ENCODE data around the gene SPECC1L. TPM values are rescaled to one million over a fixed set of nuclear protein-coding genes. Genes with fewer than 3 reads are reported as not detected.

SPECC1L gene
- total RNA-seq, 1 donor from 2014 or later = 80.6 TPM

- peaks cover 10% of the 10 kb centered on the region for H3K4me1 Mint-ChIP-seq (ENCODE audit: unreplicated experiment)
- no peak overlapping the region for H3K27ac Mint-ChIP-seq (ENCODE audit: unreplicated experiment)
- H3K9me3 Mint-ChIP-seq (ENCODE audit: unreplicated experiment) = no peaks in the 10 kb centered on the region
- no peak overlapping the region for H3K4me3 Mint-ChIP-seq (ENCODE audit: unreplicated experiment)
- DNase-seq (ENCODE audit: low spot score) = no peak
- H3K36me3 Mint-ChIP-seq (ENCODE audit: low read depth, unreplicated experiment) = no peaks in the 10 kb centered on the region
- peaks cover 4% of the 10 kb centered on the region for H3K27me3 Mint-ChIP-seq (ENCODE audit: unreplicated experiment)
- TF ChIP-seq, protein P1, sequence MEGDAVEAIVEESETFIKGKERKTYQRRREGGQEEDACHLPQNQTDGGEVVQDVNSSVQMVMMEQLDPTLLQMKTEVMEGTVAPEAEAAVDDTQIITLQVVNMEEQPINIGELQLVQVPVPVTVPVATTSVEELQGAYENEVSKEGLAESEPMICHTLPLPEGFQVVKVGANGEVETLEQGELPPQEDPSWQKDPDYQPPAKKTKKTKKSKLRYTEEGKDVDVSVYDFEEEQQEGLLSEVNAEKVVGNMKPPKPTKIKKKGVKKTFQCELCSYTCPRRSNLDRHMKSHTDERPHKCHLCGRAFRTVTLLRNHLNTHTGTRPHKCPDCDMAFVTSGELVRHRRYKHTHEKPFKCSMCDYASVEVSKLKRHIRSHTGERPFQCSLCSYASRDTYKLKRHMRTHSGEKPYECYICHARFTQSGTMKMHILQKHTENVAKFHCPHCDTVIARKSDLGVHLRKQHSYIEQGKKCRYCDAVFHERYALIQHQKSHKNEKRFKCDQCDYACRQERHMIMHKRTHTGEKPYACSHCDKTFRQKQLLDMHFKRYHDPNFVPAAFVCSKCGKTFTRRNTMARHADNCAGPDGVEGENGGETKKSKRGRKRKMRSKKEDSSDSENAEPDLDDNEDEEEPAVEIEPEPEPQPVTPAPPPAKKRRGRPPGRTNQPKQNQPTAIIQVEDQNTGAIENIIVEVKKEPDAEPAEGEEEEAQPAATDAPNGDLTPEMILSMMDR (IDR thresholded peaks at IDR 0.05; ENCODE audit: unreplicated experiment) = no peak
These were observed 165.9 kb downstream of the SPECC1L start for GRCh38 chr22:24436553-24436952.

GRCh38 chr22:24437091-24437490, 166.5 kb downstream of the SPECC1L start:
- Mint-ChIP-seq H3K4me3 (ENCODE audit: unreplicated experiment) (no peak overlapping the region), H3K36me3 (ENCODE audit: low read depth, unreplicated experiment) (no peaks in the 10 kb centered on the region), H3K27me3 (ENCODE audit: unreplicated experiment) (peaks cover 3% of the 10 kb centered on the region), H3K27ac (ENCODE audit: unreplicated experiment) (no peak overlapping the region), H3K9me3 (ENCODE audit: unreplicated experiment) (no peaks in the 10 kb centered on the region), H3K4me1 (ENCODE audit: unreplicated experiment) (peaks cover 10% of the 10 kb centered on the region)
- no peak for DNase-seq (ENCODE audit: low spot score)
- TF ChIP-seq, protein P1 (IDR thresholded peaks at IDR 0.05; ENCODE audit: unreplicated experiment) = no peak

GRCh38 chr22:24437741-24438328, 167.2 kb downstream of the SPECC1L start:
- Mint-ChIP-seq H3K4me1 (ENCODE audit: unreplicated experiment) (peaks cover 10% of the 10 kb centered on the region), H3K36me3 (ENCODE audit: low read depth, unreplicated experiment) (peaks cover under 1% of the 10 kb centered on the region), H3K9me3 (ENCODE audit: unreplicated experiment) (no peaks in the 10 kb centered on the region), H3K27me3 (ENCODE audit: unreplicated experiment) (peaks cover 3% of the 10 kb centered on the region), H3K27ac (ENCODE audit: unreplicated experiment) (no peak overlapping the region), H3K4me3 (ENCODE audit: unreplicated experiment) (no peak overlapping the region)
- DNase-seq (ENCODE audit: low spot score) = no peak
- TF ChIP-seq, protein P1 (IDR thresholded peaks at IDR 0.05; ENCODE audit: unreplicated experiment) = no peak

- Mint-ChIP-seq H3K9me3 (ENCODE audit: unreplicated experiment) (no peaks in the 10 kb centered on the region), H3K36me3 (ENCODE audit: low read depth, unreplicated experiment) (peaks cover 4% of the 10 kb centered on the region), H3K27me3 (ENCODE audit: unreplicated experiment) (no peaks in the 10 kb centered on the region), H3K4me1 (ENCODE audit: unreplicated experiment) (peaks cover 7% of the 10 kb centered on the region), H3K27ac (ENCODE audit: unreplicated experiment) (no peak overlapping the region), H3K4me3 (ENCODE audit: unreplicated experiment) (no peak overlapping the region)
- no peak for DNase-seq (ENCODE audit: low spot score)
- TF ChIP-seq, protein P1 (IDR thresholded peaks at IDR 0.05; ENCODE audit: unreplicated experiment) = no peak
These were observed 169.7 kb downstream of the SPECC1L start for GRCh38 chr22:24440270-24440717.

DNA sequence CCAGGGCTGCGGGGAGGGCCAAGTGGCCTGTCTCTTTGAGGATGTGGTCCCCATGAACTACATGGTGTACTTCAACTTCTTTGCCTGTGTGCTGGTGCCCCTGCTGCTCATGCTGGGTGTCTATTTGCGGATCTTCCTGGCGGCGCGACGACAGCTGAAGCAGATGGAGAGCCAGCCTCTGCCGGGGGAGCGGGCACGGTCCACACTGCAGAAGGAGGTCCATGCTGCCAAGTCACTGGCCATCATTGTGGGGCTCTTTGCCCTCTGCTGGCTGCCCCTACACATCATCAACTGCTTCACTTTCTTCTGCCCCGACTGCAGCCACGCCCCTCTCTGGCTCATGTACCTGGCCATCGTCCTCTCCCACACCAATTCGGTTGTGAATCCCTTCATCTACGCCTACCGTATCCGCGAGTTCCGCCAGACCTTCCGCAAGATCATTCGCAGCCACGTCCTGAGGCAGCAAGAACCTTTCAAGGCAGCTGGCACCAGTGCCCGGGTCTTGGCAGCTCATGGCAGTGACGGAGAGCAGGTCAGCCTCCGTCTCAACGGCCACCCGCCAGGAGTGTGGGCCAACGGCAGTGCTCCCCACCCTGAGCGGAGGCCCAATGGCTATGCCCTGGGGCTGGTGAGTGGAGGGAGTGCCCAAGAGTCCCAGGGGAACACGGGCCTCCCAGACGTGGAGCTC, 170.2 kb downstream of the SPECC1L start:
- H3K36me3 Mint-ChIP-seq (ENCODE audit: low read depth, unreplicated experiment) = peaks cover 4% of the 10 kb centered on the region
- H3K4me3 Mint-ChIP-seq (ENCODE audit: unreplicated experiment) = no peak overlapping the region
- no peak for DNase-seq (ENCODE audit: low spot score)
- H3K27ac Mint-ChIP-seq (ENCODE audit: unreplicated experiment) = no peak overlapping the region
- H3K9me3 Mint-ChIP-seq (ENCODE audit: unreplicated experiment) = no peaks in the 10 kb centered on the region
- TF ChIP-seq, protein P1 (IDR thresholded peaks at IDR 0.05; ENCODE audit: unreplicated experiment) = no peak
- H3K27me3 Mint-ChIP-seq (ENCODE audit: unreplicated experiment) = no peaks in the 10 kb centered on the region
- H3K4me1 Mint-ChIP-seq (ENCODE audit: unreplicated experiment) = peaks cover 7% of the 10 kb centered on the region

All from endothelial cell (in vitro differentiated cells).